ENCODE results near the gene CKAP5. TPM values are rescaled to one million over a fixed set of nuclear protein-coding genes. Genes with fewer than 3 reads are reported as not detected.
"Not testable (repeated sequence)": the region's sequence is repeated elsewhere in the genome, so short reads cannot be mapped to it uniquely, and the experiment has no call there.

Gene CKAP5
- total RNA-seq, 1 donor from 2014 or later = 54.4 TPM

GRCh38 chr11:46855863-46856262 is 9.8 kb upstream of the CKAP5 start:
- no peak for DNase-seq (ENCODE audit: low spot score)

- no peak for DNase-seq (ENCODE audit: low spot score)
Observed at GRCh38 chr11:46855167-46855566, 9.1 kb upstream of the CKAP5 start.

DNA sequence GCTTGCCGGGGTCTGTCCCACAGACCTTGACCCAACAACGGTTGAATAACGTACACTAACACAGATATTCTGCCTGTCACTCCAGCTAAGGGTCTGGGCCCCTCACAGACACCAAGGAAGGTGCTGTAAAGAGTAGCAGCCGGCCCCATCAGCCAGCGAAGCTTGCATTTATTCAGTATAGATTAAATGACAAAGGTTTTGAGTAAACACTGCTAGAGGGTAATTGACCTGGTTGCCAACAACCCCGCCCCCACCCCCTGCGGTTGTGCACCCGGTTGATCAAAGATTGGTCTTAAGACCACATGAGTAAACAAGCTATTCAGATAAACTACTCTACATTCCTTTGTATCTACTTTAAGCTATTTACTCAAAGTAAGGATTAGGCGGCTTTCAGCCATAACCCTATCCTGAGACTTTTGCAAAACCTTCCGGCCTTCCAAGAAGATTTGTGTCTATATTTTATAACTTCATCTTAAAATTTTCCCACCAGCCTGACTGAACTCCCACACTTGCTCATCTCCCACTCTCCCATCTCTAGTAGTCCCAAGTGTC is 4.8 kb upstream of the CKAP5 start:
- DNase-seq (ENCODE audit: low spot score) = no peak

- no peak for DNase-seq (ENCODE audit: low spot score)
Observed at GRCh38 chr11:46849631-46850030, 3.6 kb upstream of the CKAP5 start.

DNA sequence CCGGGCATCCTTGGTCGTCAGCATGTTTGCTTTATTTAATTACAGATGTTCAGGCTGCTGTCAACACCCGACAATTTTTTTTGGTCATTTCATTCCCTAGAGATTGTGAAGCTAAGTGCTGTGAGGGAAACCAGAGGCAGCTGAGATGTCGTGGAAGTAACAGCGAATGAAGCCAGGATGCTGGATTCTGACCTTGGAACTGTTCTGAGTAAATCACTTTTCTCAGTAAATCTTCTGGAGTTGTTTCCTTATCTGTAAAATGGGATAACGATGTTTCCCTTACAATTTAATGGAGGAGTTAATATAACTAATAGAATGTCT is 390 bp upstream of the CKAP5 start:
- no peak for DNase-seq (ENCODE audit: low spot score)

- no peak for DNase-seq (ENCODE audit: low spot score)
Observed at GRCh38 chr11:46845440-46845739, 690 bp downstream of the CKAP5 start.

GRCh38 chr11:46840116-46840515 is 6.0 kb downstream of the CKAP5 start:
- DNase-seq (ENCODE audit: low spot score) = no peak

GRCh38 chr11:46838501-46838900 is 7.6 kb downstream of the CKAP5 start:
- no peak for DNase-seq (ENCODE audit: low spot score)

- DNase-seq (ENCODE audit: low spot score) = no peak
Observed at GRCh38 chr11:46837860-46838259, 8.2 kb downstream of the CKAP5 start.

DNA sequence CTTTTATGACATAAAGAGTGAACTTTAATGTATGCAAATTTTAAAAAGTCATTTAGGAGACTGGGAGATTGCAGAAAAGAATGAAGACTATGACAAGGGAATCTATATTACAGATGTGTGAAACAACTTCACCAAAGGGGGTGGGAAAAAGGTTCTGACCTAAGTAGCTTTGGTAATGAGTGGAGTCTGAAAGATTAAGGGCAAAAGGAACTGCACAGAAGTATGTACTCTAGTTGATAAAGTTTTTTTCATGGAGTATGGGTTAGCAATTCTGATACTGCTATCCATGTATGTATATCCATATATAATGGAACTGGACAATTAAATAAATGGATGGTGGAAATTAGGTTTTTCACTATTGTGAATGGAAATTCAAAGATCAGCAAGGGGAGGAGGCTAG is 9.2 kb downstream of the CKAP5 start:
- no peak for DNase-seq (ENCODE audit: low spot score)

GRCh38 chr11:46836431-46836830 is 9.6 kb downstream of the CKAP5 start:
- DNase-seq (ENCODE audit: low spot score) = no peak

GRCh38 chr11:46835897-46836296 is 10.2 kb downstream of the CKAP5 start:
- no peak for DNase-seq (ENCODE audit: low spot score)

GRCh38 chr11:46834821-46835220 is 11.3 kb downstream of the CKAP5 start:
- no peak for DNase-seq (ENCODE audit: low spot score)

DNA sequence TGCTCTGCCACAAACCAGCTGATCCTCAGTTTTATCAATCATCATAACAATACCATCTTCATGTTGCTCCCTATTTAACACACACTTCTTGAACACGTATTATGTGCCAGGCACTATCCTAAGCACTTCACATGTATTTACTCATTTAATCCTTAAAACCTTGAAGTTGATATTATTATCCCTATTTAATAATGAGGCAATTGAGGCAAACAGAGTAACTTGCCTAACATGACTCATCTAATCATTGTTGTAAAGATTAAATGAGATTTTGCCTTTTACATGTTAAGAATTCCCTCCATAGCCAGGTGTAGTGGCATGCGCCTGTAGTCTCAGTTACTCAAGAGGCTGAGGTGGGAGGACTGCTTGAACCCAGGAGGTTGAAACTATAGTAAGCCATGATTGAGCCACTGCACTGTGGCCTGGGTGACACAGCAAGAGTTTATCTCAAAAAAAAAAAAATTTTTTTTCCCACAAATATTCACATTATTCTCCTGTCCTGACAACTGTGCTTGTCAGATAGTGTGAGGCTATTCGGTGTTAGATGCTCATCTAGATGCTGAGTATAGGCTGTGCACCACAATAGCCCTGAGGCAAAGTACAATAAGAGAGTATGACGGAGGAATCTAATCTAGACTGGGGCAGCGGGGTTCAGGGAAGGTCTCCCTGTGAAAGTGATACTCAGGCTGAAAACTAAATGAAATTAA is 13.4 kb downstream of the CKAP5 start:
- no peak for DNase-seq (ENCODE audit: low spot score)

DNA sequence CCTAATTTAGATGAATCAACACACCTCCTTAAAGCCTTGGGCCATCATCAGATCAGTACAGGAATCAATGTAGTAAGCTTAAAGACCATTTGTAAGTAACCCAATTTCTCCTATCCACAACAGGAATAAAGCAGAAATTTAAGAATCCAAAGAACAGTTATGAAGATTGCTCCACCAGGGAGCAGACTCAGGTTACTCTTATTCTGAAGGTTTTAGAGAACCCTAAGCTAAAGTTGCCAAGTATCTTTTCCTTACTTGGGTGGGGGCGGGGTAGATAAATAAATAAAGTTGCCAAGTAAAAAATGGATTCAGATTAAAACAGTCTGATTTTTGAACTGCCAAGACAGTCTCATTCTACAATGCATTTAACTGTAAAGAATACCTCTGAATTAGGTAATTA is 18.1 kb downstream of the CKAP5 start:
- DNase-seq (ENCODE audit: low spot score) = no peak

- DNase-seq (ENCODE audit: low spot score) = peak; percentile 93
Observed at GRCh38 chr11:46826310-46827044, 19.6 kb downstream of the CKAP5 start.

DNA sequence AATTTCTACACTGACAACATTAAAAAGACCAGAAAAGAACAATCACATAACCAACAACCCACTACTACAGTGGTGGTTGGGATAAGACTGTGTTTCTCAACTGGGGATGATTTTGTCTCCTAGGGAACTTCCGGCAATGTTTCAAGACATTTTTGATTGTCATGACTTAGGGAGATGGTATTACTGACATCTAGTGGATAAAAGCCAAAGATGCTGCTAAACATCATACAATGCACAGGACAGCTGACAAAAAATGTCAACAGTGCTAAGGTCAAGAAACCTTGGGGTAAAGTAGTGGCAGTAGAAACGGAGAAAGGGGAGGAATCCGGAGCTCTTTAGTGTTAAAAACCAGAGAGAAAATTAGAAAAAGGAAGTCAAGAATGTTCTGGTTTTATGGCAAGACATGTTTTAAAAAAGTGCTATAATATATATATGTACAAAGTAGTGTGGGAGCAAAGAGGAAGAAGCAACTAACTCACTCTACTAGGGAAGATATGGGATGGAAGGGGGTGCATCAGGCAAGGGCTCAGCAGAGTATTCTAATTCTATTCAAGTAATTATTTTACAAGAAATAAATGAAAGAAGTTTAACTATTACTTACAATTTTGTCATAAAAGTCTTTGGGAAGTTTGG is 37.2 kb downstream of the CKAP5 start:
- no peak for DNase-seq (ENCODE audit: low spot score)

DNA sequence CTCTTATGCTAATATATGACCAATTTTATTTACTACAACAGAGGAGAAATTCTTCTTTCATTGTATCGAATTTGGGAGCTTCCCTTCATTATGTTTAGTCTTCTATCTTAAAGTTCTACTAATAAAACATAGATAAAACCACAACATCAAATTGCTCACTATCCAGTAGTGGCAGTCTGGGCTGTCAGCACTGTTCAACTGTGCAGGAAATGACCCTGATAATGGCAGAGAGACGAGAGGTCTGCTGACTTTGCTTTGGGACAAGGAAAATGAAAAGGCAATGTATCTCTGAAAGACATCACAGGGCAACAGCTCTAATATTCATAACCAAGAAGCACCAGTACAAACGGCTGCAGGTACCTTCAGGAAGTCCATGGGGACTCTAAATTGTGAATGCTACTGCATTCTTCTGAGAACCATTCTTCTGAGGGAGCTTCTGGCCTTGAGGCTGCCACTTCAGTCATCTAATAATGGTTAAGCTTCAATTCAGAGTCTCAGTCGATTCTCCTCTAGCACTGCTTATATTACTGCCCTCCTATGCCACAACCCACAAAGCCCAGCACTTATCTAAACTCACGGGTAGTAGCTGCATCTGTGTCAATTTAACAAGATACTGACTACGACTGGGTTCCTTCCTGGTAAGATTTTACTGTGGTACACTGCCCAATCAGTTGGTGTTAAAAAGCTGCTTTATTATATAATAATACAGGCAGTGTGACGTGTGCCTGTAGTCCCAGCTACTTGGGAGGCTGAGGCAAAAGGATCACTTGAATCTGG is 44.2 kb downstream of the CKAP5 start:
- DNase-seq (ENCODE audit: low spot score) = no peak

DNA sequence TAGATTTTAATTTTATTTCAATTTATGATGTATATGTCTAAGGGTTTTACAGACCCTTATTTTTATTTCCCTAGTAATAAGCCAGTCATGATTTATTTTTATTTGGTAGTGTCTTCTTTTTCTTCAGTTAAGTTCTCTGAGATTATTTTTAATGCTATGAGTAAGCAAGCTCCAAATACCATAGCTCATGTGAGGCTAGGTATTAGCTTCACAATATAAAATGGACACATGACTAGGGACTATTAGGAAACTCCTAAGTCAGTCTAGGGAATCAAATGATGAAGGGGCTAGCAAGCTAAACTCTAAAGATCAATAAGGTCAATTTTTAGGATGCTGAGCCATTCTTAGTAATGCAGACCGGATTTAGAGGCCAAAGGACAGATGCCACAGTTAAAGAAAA is 45.9 kb downstream of the CKAP5 start:
- no peak for DNase-seq (ENCODE audit: low spot score)

DNA sequence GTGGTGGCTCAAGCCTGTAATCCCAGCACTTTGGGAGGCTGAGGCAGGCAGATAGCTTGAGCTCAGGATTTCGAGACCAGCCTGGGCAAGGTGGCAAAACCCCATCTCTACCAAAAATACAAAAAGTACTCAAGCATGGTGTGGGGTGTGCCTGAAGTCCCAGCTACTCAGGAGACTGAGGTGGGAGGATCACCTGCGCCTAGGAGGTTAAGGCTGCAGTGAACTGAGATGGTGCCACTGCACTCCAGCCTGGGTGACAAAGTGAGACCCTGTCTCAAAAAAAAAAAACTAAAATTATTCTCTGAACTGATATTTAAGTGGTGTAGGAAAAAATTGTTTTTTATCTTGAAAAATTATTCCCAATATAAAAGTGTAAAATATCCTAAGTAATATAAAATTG is 46.4 kb downstream of the CKAP5 start:
- DNase-seq (ENCODE audit: low spot score) = not testable (repeated sequence)

DNA sequence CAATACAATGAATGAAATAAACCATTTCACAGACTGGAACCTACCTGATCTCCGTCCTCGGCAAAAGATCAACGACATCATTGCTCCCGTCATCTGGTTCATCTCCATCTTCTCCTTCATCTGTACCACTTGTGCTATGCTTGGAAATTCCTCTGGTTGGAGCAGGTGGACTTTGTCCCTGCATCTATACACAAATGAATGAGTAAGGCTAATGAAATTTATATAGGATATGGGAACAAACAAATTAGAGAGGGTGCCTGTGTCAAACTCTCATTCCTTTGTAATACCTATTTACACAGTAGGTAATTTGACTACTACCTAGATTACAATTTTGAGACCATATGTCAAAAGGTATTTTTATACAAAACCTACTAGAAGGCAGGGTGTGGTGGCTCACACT is 67.7 kb downstream of the CKAP5 start:
- no peak for DNase-seq (ENCODE audit: low spot score)

DNA sequence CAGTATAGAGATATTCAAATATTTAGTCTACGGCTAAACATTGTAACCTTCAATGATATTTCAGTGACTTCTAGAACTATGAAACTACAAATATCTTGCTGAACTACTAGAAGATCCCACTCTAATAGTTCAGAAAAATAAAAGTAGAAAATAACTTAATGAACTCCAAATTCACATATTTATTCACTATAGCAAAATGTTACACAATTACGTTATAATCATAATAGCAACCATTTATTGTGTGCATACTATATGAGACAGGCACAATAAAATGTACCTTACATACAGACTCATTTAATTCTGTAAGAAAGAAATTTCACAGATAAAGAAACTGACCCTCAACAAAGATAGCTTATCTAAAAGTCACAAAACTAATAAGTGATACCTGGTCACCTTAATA is 69.2 kb downstream of the CKAP5 start:
- DNase-seq (ENCODE audit: low spot score) = no peak
